Activated naive CD8-positive, alpha-beta T cell treated with anti-CD3 and anti-CD28 coated beads for 36 hours (primary cell): ENCODE measurements around the gene ANTXR2. TPM values are rescaled to one million over a fixed set of nuclear protein-coding genes. Genes with fewer than 3 reads are reported as not detected.
"Not testable (repeated sequence)": the region's sequence is repeated elsewhere in the genome, so short reads cannot be mapped to it uniquely, and the experiment has no call there.

Experiments
- DNase-seq: peaks from one replicate; pipeline ENCODE4 v3.0.0; 2021
- H3K27ac Mint-ChIP-seq: one replicate; pipeline ENCODE4 v1.8.0; 2022; ENCODE audit warnings: mild to moderate bottlenecking, moderate library complexity, mixed read lengths
- H3K27me3 Mint-ChIP-seq: one replicate; pipeline ENCODE4 v1.8.0; 2022; ENCODE audit warnings: mild to moderate bottlenecking, mixed read lengths
- H3K36me3 Mint-ChIP-seq: one replicate; pipeline ENCODE4 v1.8.0; 2021; ENCODE audit warnings: mild to moderate bottlenecking, mixed read lengths
- H3K4me1 Mint-ChIP-seq: one replicate; pipeline ENCODE4 v1.8.0; 2021; ENCODE audit warnings: mixed read lengths
- H3K4me3 Mint-ChIP-seq: one replicate; pipeline ENCODE4 v1.8.0; 2022; ENCODE audit warnings: mild to moderate bottlenecking, moderate library complexity, mixed read lengths
- H3K9me3 Mint-ChIP-seq: one replicate; pipeline ENCODE4 v1.8.0; 2022; ENCODE audit warnings: mixed read lengths
- total RNA-seq, 2 experiments: library from RNA; stranded (reverse); gene quantifications; one replicate each; pipeline ENCODE4 v1.2.3, GENCODE V29; 2021

ANTXR2 gene
- total RNA-seq, 2 experiments from 2014 or later, result 1.5 to 2.0 TPM

- Mint-ChIP-seq H3K27ac (peak overlapping the region; percentile 59), H3K9me3 (peaks cover 11% of the 10 kb centered on the region), H3K4me3 (no peak overlapping the region), H3K36me3 (peaks cover 30% of the 10 kb centered on the region), H3K27me3 (no peaks in the 10 kb centered on the region), H3K4me1 (peaks cover 38% of the 10 kb centered on the region)
- DNase-seq, result no peak
Measured at GRCh38 chr4:80008351-80008750, 64.7 kb downstream of the ANTXR2 start.

- H3K9me3 Mint-ChIP-seq, result peaks cover 11% of the 10 kb centered on the region
- DNase-seq, result no peak
- peaks cover 38% of the 10 kb centered on the region for H3K4me1 Mint-ChIP-seq
- peaks cover 34% of the 10 kb centered on the region for H3K36me3 Mint-ChIP-seq
- no peaks in the 10 kb centered on the region for H3K27me3 Mint-ChIP-seq
- H3K4me3 Mint-ChIP-seq, result no peak overlapping the region
- no peak overlapping the region for H3K27ac Mint-ChIP-seq
Measured at GRCh38 chr4:80007745-80008149, 65.3 kb downstream of the ANTXR2 start.

- no peaks in the 10 kb centered on the region for H3K27me3 Mint-ChIP-seq
- peak; percentile 1 for DNase-seq
- H3K9me3 Mint-ChIP-seq, result peaks cover 11% of the 10 kb centered on the region
- H3K27ac Mint-ChIP-seq, result peak overlapping the region; percentile 62
- H3K36me3 Mint-ChIP-seq, result peaks cover 36% of the 10 kb centered on the region
- peaks cover 38% of the 10 kb centered on the region for H3K4me1 Mint-ChIP-seq
- H3K4me3 Mint-ChIP-seq, result no peak overlapping the region
Measured at GRCh38 chr4:80006935-80007744, 65.9 kb downstream of the ANTXR2 start.

- H3K36me3 Mint-ChIP-seq, result peaks cover 38% of the 10 kb centered on the region
- H3K4me1 Mint-ChIP-seq, result peaks cover 36% of the 10 kb centered on the region
- peaks cover 16% of the 10 kb centered on the region for H3K9me3 Mint-ChIP-seq
- no peaks in the 10 kb centered on the region for H3K27me3 Mint-ChIP-seq
- DNase-seq, result peak; percentile 10
- no peak overlapping the region for H3K4me3 Mint-ChIP-seq
- peak overlapping the region; percentile 72 for H3K27ac Mint-ChIP-seq
Measured at GRCh38 chr4:80005863-80006262, 67.2 kb downstream of the ANTXR2 start.

GRCh38 chr4:80004319-80004718 is 68.7 kb downstream of the ANTXR2 start:
- no peak for DNase-seq
- Mint-ChIP-seq H3K4me1 (peaks cover 31% of the 10 kb centered on the region), H3K27ac (no peak overlapping the region), H3K9me3 (peaks cover 14% of the 10 kb centered on the region), H3K36me3 (peaks cover 35% of the 10 kb centered on the region), H3K4me3 (no peak overlapping the region), H3K27me3 (no peaks in the 10 kb centered on the region)

GRCh38 chr4:80002559-80002958 is 70.5 kb downstream of the ANTXR2 start:
- Mint-ChIP-seq H3K4me1 (peaks cover 26% of the 10 kb centered on the region), H3K36me3 (peaks cover 39% of the 10 kb centered on the region), H3K9me3 (peaks cover 18% of the 10 kb centered on the region)
- H3K27me3 Mint-ChIP-seq, H3K27ac Mint-ChIP-seq, DNase-seq, H3K4me3 Mint-ChIP-seq: not testable (repeated sequence)

- not testable (repeated sequence) for H3K27ac Mint-ChIP-seq, H3K27me3 Mint-ChIP-seq, DNase-seq, H3K9me3 Mint-ChIP-seq, H3K4me3 Mint-ChIP-seq
- peaks cover 20% of the 10 kb centered on the region for H3K36me3 Mint-ChIP-seq
- peaks cover 13% of the 10 kb centered on the region for H3K4me1 Mint-ChIP-seq
Measured at GRCh38 chr4:79999048-79999447, 74.0 kb downstream of the ANTXR2 start.

GRCh38 chr4:79998201-79998600 is 74.8 kb downstream of the ANTXR2 start:
- H3K4me3 Mint-ChIP-seq, result no peak overlapping the region
- no peak for DNase-seq
- H3K27ac Mint-ChIP-seq, result no peak overlapping the region
- H3K36me3 Mint-ChIP-seq, result peaks cover 18% of the 10 kb centered on the region
- peaks cover 13% of the 10 kb centered on the region for H3K4me1 Mint-ChIP-seq
- H3K9me3 Mint-ChIP-seq, result peaks cover 8% of the 10 kb centered on the region
- H3K27me3 Mint-ChIP-seq, result no peaks in the 10 kb centered on the region

GRCh38 chr4:79996851-79997250 is 76.2 kb downstream of the ANTXR2 start:
- Mint-ChIP-seq H3K4me1 (peaks cover 15% of the 10 kb centered on the region), H3K9me3 (peaks cover 4% of the 10 kb centered on the region), H3K27me3 (no peaks in the 10 kb centered on the region), H3K36me3 (peaks cover 11% of the 10 kb centered on the region), H3K4me3 (no peak overlapping the region), H3K27ac (no peak overlapping the region)
- DNase-seq, result no peak

- peaks cover 8% of the 10 kb centered on the region for H3K36me3 Mint-ChIP-seq
- H3K27ac Mint-ChIP-seq, result no peak overlapping the region
- H3K4me1 Mint-ChIP-seq, result peaks cover 22% of the 10 kb centered on the region
- H3K27me3 Mint-ChIP-seq, result no peaks in the 10 kb centered on the region
- H3K9me3 Mint-ChIP-seq, result peaks cover 5% of the 10 kb centered on the region
- no peak overlapping the region for H3K4me3 Mint-ChIP-seq
- no peak for DNase-seq
Measured at GRCh38 chr4:79993476-79993875, 79.6 kb downstream of the ANTXR2 start.

- no peak overlapping the region for H3K4me3 Mint-ChIP-seq
- no peak overlapping the region for H3K27ac Mint-ChIP-seq
- H3K27me3 Mint-ChIP-seq, result no peaks in the 10 kb centered on the region
Measured at GRCh38 chr4:79991601-79992000, 81.4 kb downstream of the ANTXR2 start.

GRCh38 chr4:79991100-79991499 is 81.9 kb downstream of the ANTXR2 start:
- H3K9me3 Mint-ChIP-seq, H3K27ac Mint-ChIP-seq, H3K27me3 Mint-ChIP-seq, H3K4me3 Mint-ChIP-seq, DNase-seq: not testable (repeated sequence)
- H3K4me1 Mint-ChIP-seq, result peaks cover 19% of the 10 kb centered on the region
- peaks cover 11% of the 10 kb centered on the region for H3K36me3 Mint-ChIP-seq

More at GRCh38 chr4:79991601-79992000, 81.4 kb downstream of the ANTXR2 start:
- DNase-seq, result no peak
- H3K9me3 Mint-ChIP-seq, result peaks cover 5% of the 10 kb centered on the region
- peaks cover 11% of the 10 kb centered on the region for H3K36me3 Mint-ChIP-seq
- peaks cover 19% of the 10 kb centered on the region for H3K4me1 Mint-ChIP-seq

GRCh38 chr4:79987401-79987800 is 85.6 kb downstream of the ANTXR2 start:
- no peak overlapping the region for H3K4me3 Mint-ChIP-seq
- peaks cover 5% of the 10 kb centered on the region for H3K9me3 Mint-ChIP-seq
- no peak overlapping the region for H3K27ac Mint-ChIP-seq
- DNase-seq, result no peak
- H3K36me3 Mint-ChIP-seq, result peaks cover 9% of the 10 kb centered on the region
- peaks cover 12% of the 10 kb centered on the region for H3K4me1 Mint-ChIP-seq
- no peaks in the 10 kb centered on the region for H3K27me3 Mint-ChIP-seq

GRCh38 chr4:79983431-79983830 is 89.6 kb downstream of the ANTXR2 start:
- Mint-ChIP-seq H3K9me3 (no peaks in the 10 kb centered on the region), H3K27ac (no peak overlapping the region), H3K27me3 (no peaks in the 10 kb centered on the region), H3K4me1 (peaks cover 2% of the 10 kb centered on the region), H3K4me3 (no peak overlapping the region), H3K36me3 (peaks cover 7% of the 10 kb centered on the region)
- no peak for DNase-seq

- no peak for DNase-seq
- H3K4me1 Mint-ChIP-seq, result no peaks in the 10 kb centered on the region
- H3K9me3 Mint-ChIP-seq, result no peaks in the 10 kb centered on the region
- no peak overlapping the region for H3K27ac Mint-ChIP-seq
- H3K27me3 Mint-ChIP-seq, result no peaks in the 10 kb centered on the region
- no peak overlapping the region for H3K4me3 Mint-ChIP-seq
- H3K36me3 Mint-ChIP-seq, result peaks cover 7% of the 10 kb centered on the region
Measured at GRCh38 chr4:79982601-79983322, 90.3 kb downstream of the ANTXR2 start.
